ENCODE data around the gene ERBB4. TPM values are rescaled to one million over a fixed set of nuclear protein-coding genes. Genes with fewer than 3 reads are reported as not detected.

Gene ERBB4
- total RNA-seq, 1 experiment from 2014 or later, result 0.15 TPM

DNA sequence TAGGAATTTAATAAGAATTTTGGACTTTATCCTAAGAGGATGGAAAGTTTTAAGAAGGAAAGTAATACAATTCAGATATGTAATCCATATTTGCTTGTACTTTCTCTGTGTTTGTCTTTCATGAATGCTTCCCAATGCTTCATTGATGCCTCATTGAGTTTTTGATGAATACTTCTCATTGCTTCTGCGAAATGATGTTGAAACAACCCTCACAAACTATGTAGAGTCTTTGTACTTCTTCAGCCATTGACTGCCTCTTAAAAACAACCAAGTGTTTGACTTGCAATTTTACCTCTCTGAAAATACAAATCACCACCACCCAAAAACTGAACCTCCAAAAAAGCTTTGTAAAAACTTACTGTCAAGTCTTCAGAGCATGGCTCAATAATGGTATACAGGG, 424.1 kb downstream of the ERBB4 start:
- H3K4me3 ChIP-seq (ENCODE audit: low read depth in 2 of 2, low read length in 2 of 2), result no peak overlapping the region
- no peaks in the 10 kb centered on the region for H3K27me3 ChIP-seq (ENCODE audit: control insufficient read depth, insufficient read depth, low read length)
- intact Hi-C loops (cut with micrococcal nuclease; ENCODE audit: unreplicated experiment), result no loop called here
- BruUV-seq (replicated peaks), result no TSS peak
- no peaks in the 10 kb centered on the region for H3K4me1 ChIP-seq (ENCODE audit: control insufficient read depth, insufficient read depth, low read length)
- in situ Hi-C loops (cut with HindIII; ENCODE audit: low pct_unique_long_range_greater_than_20kb, low sequenced_read_pairs), result no loop called here
- POLR2A ChIA-PET, result interaction anchor here (0.5 to 0.7 kb wide), 2 partner anchors 9 to 95 kb away, joined by 3 to 5 read pairs; no protein-coding TSS in a partner anchor
- ATAC-seq (no peak), DNase-seq (ENCODE audit: low read depth, low spot score) (no peak)
- TF ChIP-seq POLR2AphosphoS5 (IDR thresholded peaks at IDR 0.05; ENCODE audit: low read depth, low read length) (no peak), TCF7L2 (IDR thresholded peaks at IDR 0.05; ENCODE audit: low read depth, low read length) (no peak), SIN3A (IDR thresholded peaks at IDR 0.05; ENCODE audit: borderline replicate concordance, insufficient read depth, low read depth, low read length) (no peak)
- TF ChIP-seq, protein P1, sequence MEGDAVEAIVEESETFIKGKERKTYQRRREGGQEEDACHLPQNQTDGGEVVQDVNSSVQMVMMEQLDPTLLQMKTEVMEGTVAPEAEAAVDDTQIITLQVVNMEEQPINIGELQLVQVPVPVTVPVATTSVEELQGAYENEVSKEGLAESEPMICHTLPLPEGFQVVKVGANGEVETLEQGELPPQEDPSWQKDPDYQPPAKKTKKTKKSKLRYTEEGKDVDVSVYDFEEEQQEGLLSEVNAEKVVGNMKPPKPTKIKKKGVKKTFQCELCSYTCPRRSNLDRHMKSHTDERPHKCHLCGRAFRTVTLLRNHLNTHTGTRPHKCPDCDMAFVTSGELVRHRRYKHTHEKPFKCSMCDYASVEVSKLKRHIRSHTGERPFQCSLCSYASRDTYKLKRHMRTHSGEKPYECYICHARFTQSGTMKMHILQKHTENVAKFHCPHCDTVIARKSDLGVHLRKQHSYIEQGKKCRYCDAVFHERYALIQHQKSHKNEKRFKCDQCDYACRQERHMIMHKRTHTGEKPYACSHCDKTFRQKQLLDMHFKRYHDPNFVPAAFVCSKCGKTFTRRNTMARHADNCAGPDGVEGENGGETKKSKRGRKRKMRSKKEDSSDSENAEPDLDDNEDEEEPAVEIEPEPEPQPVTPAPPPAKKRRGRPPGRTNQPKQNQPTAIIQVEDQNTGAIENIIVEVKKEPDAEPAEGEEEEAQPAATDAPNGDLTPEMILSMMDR (IDR thresholded peaks at IDR 0.05), result no peak
- TF ChIP-seq, protein P2, sequence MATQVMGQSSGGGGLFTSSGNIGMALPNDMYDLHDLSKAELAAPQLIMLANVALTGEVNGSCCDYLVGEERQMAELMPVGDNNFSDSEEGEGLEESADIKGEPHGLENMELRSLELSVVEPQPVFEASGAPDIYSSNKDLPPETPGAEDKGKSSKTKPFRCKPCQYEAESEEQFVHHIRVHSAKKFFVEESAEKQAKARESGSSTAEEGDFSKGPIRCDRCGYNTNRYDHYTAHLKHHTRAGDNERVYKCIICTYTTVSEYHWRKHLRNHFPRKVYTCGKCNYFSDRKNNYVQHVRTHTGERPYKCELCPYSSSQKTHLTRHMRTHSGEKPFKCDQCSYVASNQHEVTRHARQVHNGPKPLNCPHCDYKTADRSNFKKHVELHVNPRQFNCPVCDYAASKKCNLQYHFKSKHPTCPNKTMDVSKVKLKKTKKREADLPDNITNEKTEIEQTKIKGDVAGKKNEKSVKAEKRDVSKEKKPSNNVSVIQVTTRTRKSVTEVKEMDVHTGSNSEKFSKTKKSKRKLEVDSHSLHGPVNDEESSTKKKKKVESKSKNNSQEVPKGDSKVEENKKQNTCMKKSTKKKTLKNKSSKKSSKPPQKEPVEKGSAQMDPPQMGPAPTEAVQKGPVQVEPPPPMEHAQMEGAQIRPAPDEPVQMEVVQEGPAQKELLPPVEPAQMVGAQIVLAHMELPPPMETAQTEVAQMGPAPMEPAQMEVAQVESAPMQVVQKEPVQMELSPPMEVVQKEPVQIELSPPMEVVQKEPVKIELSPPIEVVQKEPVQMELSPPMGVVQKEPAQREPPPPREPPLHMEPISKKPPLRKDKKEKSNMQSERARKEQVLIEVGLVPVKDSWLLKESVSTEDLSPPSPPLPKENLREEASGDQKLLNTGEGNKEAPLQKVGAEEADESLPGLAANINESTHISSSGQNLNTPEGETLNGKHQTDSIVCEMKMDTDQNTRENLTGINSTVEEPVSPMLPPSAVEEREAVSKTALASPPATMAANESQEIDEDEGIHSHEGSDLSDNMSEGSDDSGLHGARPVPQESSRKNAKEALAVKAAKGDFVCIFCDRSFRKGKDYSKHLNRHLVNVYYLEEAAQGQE (IDR thresholded peaks at IDR 0.05; ENCODE audit: insufficient read depth in 1 of 2, low read depth in 2 of 2, low read length in 1 of 2), result no peak
- H3K27ac ChIP-seq (ENCODE audit: low read length), result no peak overlapping the region
- H3K36me3 ChIP-seq (ENCODE audit: control insufficient read depth, insufficient read depth, low read length), result no peaks in the 10 kb centered on the region
- CTCF ChIA-PET, result no interaction called here
- H3K9me3 ChIP-seq (ENCODE audit: control insufficient read depth, insufficient read depth, low read depth, low read length), result no peaks in the 10 kb centered on the region

DNA sequence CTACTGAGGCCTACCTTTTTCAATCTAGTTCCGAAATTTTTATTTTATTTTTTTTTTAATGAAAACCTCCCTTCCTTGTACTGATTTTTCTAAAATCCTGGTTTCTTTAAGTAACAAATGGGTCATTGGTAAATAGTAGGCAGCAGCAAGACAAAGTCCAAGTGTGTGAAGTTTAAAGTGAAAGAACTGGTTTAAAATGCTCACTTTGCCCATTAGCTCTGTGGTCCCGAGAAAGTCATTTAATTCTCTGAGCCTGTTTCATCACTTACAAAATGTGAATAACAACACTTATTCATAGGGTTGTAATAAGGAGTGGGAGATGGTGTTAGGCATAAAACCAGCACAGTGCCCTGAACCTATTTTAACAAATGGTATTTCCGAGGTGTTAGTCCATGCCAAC, 426.2 kb downstream of the ERBB4 start:
- no TSS peak for BruUV-seq (replicated peaks)
- Histone ChIP-seq H3K36me3 (ENCODE audit: control insufficient read depth, insufficient read depth, low read length) (no peaks in the 10 kb centered on the region), H3K4me1 (ENCODE audit: control insufficient read depth, insufficient read depth, low read length) (no peaks in the 10 kb centered on the region), H3K27ac (ENCODE audit: low read length) (no peak overlapping the region), H3K27me3 (ENCODE audit: control insufficient read depth, insufficient read depth, low read length) (no peaks in the 10 kb centered on the region), H3K9me3 (ENCODE audit: control insufficient read depth, insufficient read depth, low read depth, low read length) (no peaks in the 10 kb centered on the region), H3K4me3 (ENCODE audit: low read depth in 2 of 2, low read length in 2 of 2) (no peak overlapping the region)
- intact Hi-C loops (cut with micrococcal nuclease; ENCODE audit: unreplicated experiment) (no loop called here), in situ Hi-C loops (cut with HindIII; ENCODE audit: low pct_unique_long_range_greater_than_20kb, low sequenced_read_pairs) (no loop called here)
- ChIA-PET POLR2A (no interaction called here), CTCF (no interaction called here)
- DNase-seq (ENCODE audit: low read depth, low spot score) (no peak), ATAC-seq (no peak)
- TF ChIP-seq, protein P1 (IDR thresholded peaks at IDR 0.05), result no peak
- TF ChIP-seq TCF7L2 (IDR thresholded peaks at IDR 0.05; ENCODE audit: low read depth, low read length) (no peak), POLR2AphosphoS5 (IDR thresholded peaks at IDR 0.05; ENCODE audit: low read depth, low read length) (no peak), SIN3A (IDR thresholded peaks at IDR 0.05; ENCODE audit: borderline replicate concordance, insufficient read depth, low read depth, low read length) (no peak)
- TF ChIP-seq, protein P2 (IDR thresholded peaks at IDR 0.05; ENCODE audit: insufficient read depth in 1 of 2, low read depth in 2 of 2, low read length in 1 of 2), result no peak
